ENCODE data around the gene IMMP2L. TPM values are rescaled to one million over a fixed set of nuclear protein-coding genes. Genes with fewer than 3 reads are reported as not detected.
A peak's percentile ranks its signal among the peaks of the same experiment; 100 is the strongest.

IMMP2L gene
- total RNA-seq, 1 donor from 2014 or later: 17.8 TPM

- Histone ChIP-seq H3K27me3 (ENCODE audit: low read depth) (no peaks in the 10 kb centered on the region), H3K36me3 (no peaks in the 10 kb centered on the region), H3K27ac (replicated peaks) (no peak overlapping the region), H3K9me3 (replicated peaks) (no peaks in the 10 kb centered on the region), H3K4me3 (no peak overlapping the region), H3K4me1 (peaks cover 26% of the 10 kb centered on the region)
- intact Hi-C loops (cut with micrococcal nuclease): no loop called here
- no peak for TF ChIP-seq CTCF (IDR thresholded peaks at IDR 0.05; ENCODE audit: borderline replicate concordance)
- no peak for DNase-seq
These were observed 27.0 kb downstream of the IMMP2L start for GRCh38 chr7:111535142-111535870.

- Histone ChIP-seq H3K9me3 (replicated peaks) (no peaks in the 10 kb centered on the region), H3K27me3 (ENCODE audit: low read depth) (no peaks in the 10 kb centered on the region), H3K36me3 (no peaks in the 10 kb centered on the region), H3K27ac (replicated peaks) (peak overlapping the region; percentile 41), H3K4me3 (no peak overlapping the region), H3K4me1 (peaks cover 50% of the 10 kb centered on the region)
- no peak for TF ChIP-seq CTCF (IDR thresholded peaks at IDR 0.05; ENCODE audit: borderline replicate concordance)
- intact Hi-C loops (cut with micrococcal nuclease): no loop called here
- peak; percentile 16 for DNase-seq
These were observed 29.7 kb downstream of the IMMP2L start for GRCh38 chr7:111532625-111533024.

GRCh38 chr7:111531993-111532392 is 30.3 kb downstream of the IMMP2L start:
- no peak for TF ChIP-seq CTCF (IDR thresholded peaks at IDR 0.05; ENCODE audit: borderline replicate concordance)
- Histone ChIP-seq H3K9me3 (replicated peaks) (no peaks in the 10 kb centered on the region), H3K4me3 (no peak overlapping the region), H3K4me1 (peaks cover 50% of the 10 kb centered on the region), H3K27me3 (ENCODE audit: low read depth) (no peaks in the 10 kb centered on the region), H3K36me3 (no peaks in the 10 kb centered on the region), H3K27ac (replicated peaks) (peak overlapping the region; percentile 41)
- no peak for DNase-seq
- intact Hi-C loops (cut with micrococcal nuclease): no loop called here

- no peak for TF ChIP-seq CTCF (IDR thresholded peaks at IDR 0.05; ENCODE audit: borderline replicate concordance)
- Histone ChIP-seq H3K27me3 (ENCODE audit: low read depth) (no peaks in the 10 kb centered on the region), H3K36me3 (no peaks in the 10 kb centered on the region), H3K4me1 (peaks cover 47% of the 10 kb centered on the region), H3K9me3 (replicated peaks) (no peaks in the 10 kb centered on the region), H3K27ac (replicated peaks) (no peak overlapping the region), H3K4me3 (no peak overlapping the region)
- DNase-seq: no peak
- intact Hi-C loops (cut with micrococcal nuclease): no loop called here
These were observed 32.0 kb downstream of the IMMP2L start for GRCh38 chr7:111530356-111530668.

- Histone ChIP-seq H3K27ac (replicated peaks) (no peak overlapping the region), H3K4me1 (peaks cover 47% of the 10 kb centered on the region), H3K36me3 (no peaks in the 10 kb centered on the region), H3K9me3 (replicated peaks) (no peaks in the 10 kb centered on the region), H3K27me3 (ENCODE audit: low read depth) (no peaks in the 10 kb centered on the region), H3K4me3 (no peak overlapping the region)
- DNase-seq: no peak
- intact Hi-C loops (cut with micrococcal nuclease): no loop called here
- TF ChIP-seq CTCF (IDR thresholded peaks at IDR 0.05; ENCODE audit: borderline replicate concordance): no peak
These were observed 32.6 kb downstream of the IMMP2L start for GRCh38 chr7:111529507-111530355.

All from left ventricle myocardium inferior (tissue), 1 donor.